Thyroid gland (tissue), 4 donors: Measurements from ENCODE around the gene CCDC192.

Experiments used
- CTCF ChIP-seq, 6 experiments: fragments of 200-600 bp in 3 of 6; fragments of 450-650 bp in 3 of 6; sonication (generic) in 3 of 6; IDR thresholded peaks; one replicate each; pipeline ENCODE4 v1.5.1; 2016 to 2019; ENCODE audit warnings: antibody characterized with exemption in 6 of 6, mild to moderate bottlenecking in 2 of 6, inconsistent platforms in 1 of 6, moderate library complexity in 1 of 6
- POLR2A ChIP-seq, 2 donors: fragments of 450-650 bp; IDR thresholded peaks; one replicate each; pipeline ENCODE4 v1.6.1; 2017; ENCODE audit warnings: antibody characterized with exemption in 2 of 2, mild to moderate bottlenecking in 2 of 2, moderate library complexity in 1 of 2

- TF ChIP-seq CTCF (IDR thresholded peaks at IDR 0.05) (no peak), POLR2A (IDR thresholded peaks at IDR 0.05) (no peak)
Measured at GRCh38 chr5:127894461-127894860, 191.3 kb downstream of the CCDC192 start.
